ENCODE data around the gene BCOR. TPM values are rescaled to one million over a fixed set of nuclear protein-coding genes. Genes with fewer than 3 reads are reported as not detected.

BCOR gene
- total RNA-seq, 1 experiment from 2014 or later: 21.8 TPM

DNA sequence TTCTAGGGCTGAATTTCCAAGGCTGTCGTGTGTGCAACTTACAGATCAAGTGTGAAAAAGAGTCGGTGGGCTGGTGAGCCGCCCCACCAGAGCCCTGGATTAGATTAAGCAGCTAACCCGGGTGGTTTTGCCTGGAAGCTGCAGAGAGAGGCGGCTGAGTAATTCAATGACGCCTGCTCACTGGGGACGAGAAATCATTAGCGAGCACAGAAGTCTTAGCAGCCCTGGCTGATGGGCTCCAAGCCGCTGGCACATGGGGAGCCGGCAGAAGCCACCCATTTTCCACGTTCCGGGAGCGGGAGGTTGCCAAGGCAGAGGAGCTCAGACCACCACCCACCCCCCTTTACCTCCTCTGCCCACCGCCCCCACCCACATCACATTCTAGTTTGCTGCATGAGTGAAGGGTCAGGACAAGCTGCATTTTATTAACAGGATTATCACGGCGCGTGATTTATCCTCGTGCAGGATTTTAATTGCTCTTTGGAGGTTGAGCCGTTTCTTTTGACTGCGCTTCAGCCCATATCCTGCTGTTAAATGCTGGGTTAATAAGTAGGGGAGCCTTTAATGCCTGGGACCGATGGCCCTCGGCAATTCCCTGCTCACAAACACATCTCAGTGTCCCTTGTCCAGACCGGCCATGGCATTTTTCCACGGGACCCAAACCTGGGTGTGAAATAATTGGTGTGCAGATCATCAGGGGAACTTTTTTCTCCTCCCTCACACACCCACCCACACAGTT, 19.1 kb downstream of the BCOR start:
- ATAC-seq (no peak), DNase-seq (no peak)
- TF ChIP-seq EZH2phosphoT487 (IDR thresholded peaks at IDR 0.05; ENCODE audit: borderline replicate concordance, low read length) (no peak), EZH2 (IDR thresholded peaks at IDR 0.05; ENCODE audit: low read length, unreplicated experiment) (no peak)
- TF ChIP-seq, protein P1, sequence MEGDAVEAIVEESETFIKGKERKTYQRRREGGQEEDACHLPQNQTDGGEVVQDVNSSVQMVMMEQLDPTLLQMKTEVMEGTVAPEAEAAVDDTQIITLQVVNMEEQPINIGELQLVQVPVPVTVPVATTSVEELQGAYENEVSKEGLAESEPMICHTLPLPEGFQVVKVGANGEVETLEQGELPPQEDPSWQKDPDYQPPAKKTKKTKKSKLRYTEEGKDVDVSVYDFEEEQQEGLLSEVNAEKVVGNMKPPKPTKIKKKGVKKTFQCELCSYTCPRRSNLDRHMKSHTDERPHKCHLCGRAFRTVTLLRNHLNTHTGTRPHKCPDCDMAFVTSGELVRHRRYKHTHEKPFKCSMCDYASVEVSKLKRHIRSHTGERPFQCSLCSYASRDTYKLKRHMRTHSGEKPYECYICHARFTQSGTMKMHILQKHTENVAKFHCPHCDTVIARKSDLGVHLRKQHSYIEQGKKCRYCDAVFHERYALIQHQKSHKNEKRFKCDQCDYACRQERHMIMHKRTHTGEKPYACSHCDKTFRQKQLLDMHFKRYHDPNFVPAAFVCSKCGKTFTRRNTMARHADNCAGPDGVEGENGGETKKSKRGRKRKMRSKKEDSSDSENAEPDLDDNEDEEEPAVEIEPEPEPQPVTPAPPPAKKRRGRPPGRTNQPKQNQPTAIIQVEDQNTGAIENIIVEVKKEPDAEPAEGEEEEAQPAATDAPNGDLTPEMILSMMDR (conservative IDR thresholded peaks at IDR 0.05; ENCODE audit: low read depth, low read length): no peak
- peaks cover under 1% of the 10 kb centered on the region; the same call in 1 of the 2 replicates for H3K4me1 ChIP-seq (ENCODE audit: insufficient read depth, low read length)
- no peak overlapping the region for H3K4me2 ChIP-seq (ENCODE audit: low read length)
- no TSS peak for BruUV-seq (replicated peaks)
- peaks cover 6% of the 10 kb centered on the region; the same call in 1 of the 2 replicates for H3K36me3 ChIP-seq (ENCODE audit: low read depth, low read length)
- no peak overlapping the region for H3K27ac ChIP-seq (ENCODE audit: low read length)
- H3K9me3 ChIP-seq (ENCODE audit: low read length): no peaks in the 10 kb centered on the region
- CTCF ChIA-PET: no interaction called here
- H4K20me1 ChIP-seq (ENCODE audit: low read length): peaks cover 6% of the 10 kb centered on the region; the same call in 1 of the 2 replicates
- H3F3A ChIP-seq (ENCODE audit: low read length, unreplicated experiment): no peaks in the 10 kb centered on the region
- H2AFZ ChIP-seq (ENCODE audit: low read length): no peak overlapping the region
- peaks cover 48% of the 10 kb centered on the region for H3K79me2 ChIP-seq (ENCODE audit: low read length)
- intact Hi-C loops (cut with micrococcal nuclease): no loop called here
- H3K27me3 ChIP-seq (ENCODE audit: low read length): no peaks in the 10 kb centered on the region
- no peaks in the 10 kb centered on the region for H3K9me2 ChIP-seq (replicated peaks; ENCODE audit: low read length)
- no peak overlapping the region for H3K4me3 ChIP-seq (ENCODE audit: low read length)
- H3K9ac ChIP-seq (ENCODE audit: low read length): no peak overlapping the region
- POLR2A ChIA-PET (ENCODE audit: unreplicated experiment): no interaction called here

DNA sequence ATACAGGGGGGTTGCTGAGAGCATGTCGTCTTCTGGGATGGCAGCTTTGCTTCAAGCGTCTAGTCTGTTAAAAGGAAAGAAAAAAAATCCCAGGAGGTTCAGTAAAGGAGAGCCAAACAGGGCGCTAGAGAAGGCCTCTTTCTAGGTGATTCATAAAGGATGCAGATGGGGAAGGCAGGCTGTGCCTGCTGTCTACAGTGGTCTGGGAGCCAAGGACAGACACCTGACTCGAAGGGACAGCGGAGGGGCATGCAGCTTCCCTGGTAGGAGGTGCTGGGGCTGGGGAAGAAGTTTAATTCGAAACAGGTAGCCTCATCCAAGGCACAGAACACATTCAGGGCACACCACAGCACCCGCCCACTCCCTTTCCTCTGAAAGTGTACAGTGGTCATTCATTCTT, 19.9 kb downstream of the BCOR start:
- H3K27me3 ChIP-seq (ENCODE audit: low read length): no peaks in the 10 kb centered on the region
- ATAC-seq (no peak), DNase-seq (no peak)
- intact Hi-C loops (cut with micrococcal nuclease): no loop called here
- BruUV-seq (replicated peaks): no TSS peak
- no peak overlapping the region for H2AFZ ChIP-seq (ENCODE audit: low read length)
- peaks cover 6% of the 10 kb centered on the region; the same call in 1 of the 2 replicates for H3K36me3 ChIP-seq (ENCODE audit: low read depth, low read length)
- H4K20me1 ChIP-seq (ENCODE audit: low read length): peaks cover 5% of the 10 kb centered on the region; the same call in 1 of the 2 replicates
- no peak overlapping the region for H3K4me2 ChIP-seq (ENCODE audit: low read length)
- H3K79me2 ChIP-seq (ENCODE audit: low read length): peaks cover 44% of the 10 kb centered on the region
- no peak overlapping the region for H3K27ac ChIP-seq (ENCODE audit: low read length)
- no peak overlapping the region for H3K9ac ChIP-seq (ENCODE audit: low read length)
- no peak overlapping the region for H3K4me3 ChIP-seq (ENCODE audit: low read length)
- ChIA-PET CTCF (no interaction called here), POLR2A (ENCODE audit: unreplicated experiment) (no interaction called here)
- no peaks in the 10 kb centered on the region for H3K4me1 ChIP-seq (ENCODE audit: insufficient read depth, low read length)
- no peak for TF ChIP-seq EZH2 (IDR thresholded peaks at IDR 0.05; ENCODE audit: low read length, unreplicated experiment)
- no peak for TF ChIP-seq EZH2phosphoT487 (IDR thresholded peaks at IDR 0.05; ENCODE audit: borderline replicate concordance, low read length)
- TF ChIP-seq, protein P1 (conservative IDR thresholded peaks at IDR 0.05; ENCODE audit: low read depth, low read length): no peak
- no peaks in the 10 kb centered on the region for H3K9me3 ChIP-seq (ENCODE audit: low read length)
- H3K9me2 ChIP-seq (replicated peaks; ENCODE audit: low read length): no peaks in the 10 kb centered on the region
- no peaks in the 10 kb centered on the region for H3F3A ChIP-seq (ENCODE audit: low read length, unreplicated experiment)
